HepG2 (cell line): ENCODE data around the gene ZNF513. TPM values are rescaled to one million over a fixed set of nuclear protein-coding genes. Genes with fewer than 3 reads are reported as not detected.

ENCODE experiments used
- AKAP8 ChIP-seq: sonication (generic); formaldehyde crosslinking; IDR thresholded peaks from 2 replicates; pipeline ENCODE4 v1.5.1; 2020; ENCODE audit warnings: mild to moderate bottlenecking, missing genetic modification reagents
- ELF3 ChIP-seq: IDR thresholded peaks from 2 replicates; pipeline ENCODE4 v1.6.1; 2016; ENCODE audit warnings: missing genetic modification reagents, missing compliant biosample characterization
- MXD1 ChIP-seq: sonication (generic); formaldehyde crosslinking; IDR thresholded peaks from 2 replicates; pipeline ENCODE4 v1.4.0; 2020; ENCODE audit warnings: mild to moderate bottlenecking, missing genetic modification reagents
- MYC ChIP-seq: sonication (generic); formaldehyde crosslinking; IDR thresholded peaks from 2 replicates; pipeline ENCODE4 v1.9.0; 2021; ENCODE audit warnings: missing genetic modification reagents, borderline replicate concordance
- NFKB2 ChIP-seq: sonication (generic); formaldehyde crosslinking; IDR thresholded peaks from 2 replicates; pipeline ENCODE4 v1.4.0; 2020; ENCODE audit warnings: missing genetic modification reagents, borderline replicate concordance
- PITX1 ChIP-seq: sonication (generic); formaldehyde crosslinking; IDR thresholded peaks from 2 replicates; pipeline ENCODE4 v1.5.1; 2020; ENCODE audit warnings: mild to moderate bottlenecking, missing genetic modification reagents
- SYNCRIP ChIP-seq: fragments of 200-400 bp; formaldehyde crosslinking; IDR thresholded peaks from 2 replicates; pipeline ENCODE4 v1.6.1; 2018; ENCODE audit warnings: mild to moderate bottlenecking, low read depth, low read length; ENCODE audit not compliant: insufficient read depth
- ZGPAT ChIP-seq: IDR thresholded peaks from 2 replicates; pipeline ENCODE4 v1.6.1; 2016; ENCODE audit warnings: mild to moderate bottlenecking
- ZNF207 ChIP-seq: fragments of 450-650 bp; IDR thresholded peaks from 2 replicates; pipeline ENCODE4 v1.6.1; 2016; ENCODE audit warnings: antibody characterized with exemption, borderline replicate concordance
- ZNF292 ChIP-seq: sonication (generic); formaldehyde crosslinking; IDR thresholded peaks from 2 replicates; pipeline ENCODE4 v1.8.1; 2022; ENCODE audit warnings: mild to moderate bottlenecking, low read depth, missing genetic modification reagents, borderline replicate concordance
- ZNF44 ChIP-seq: sonication (generic); formaldehyde crosslinking; IDR thresholded peaks from 2 replicates; pipeline ENCODE4 v1.5.1; 2020; ENCODE audit warnings: mild to moderate bottlenecking, missing genetic modification reagents
- ZNF441 ChIP-seq: sonication (generic); formaldehyde crosslinking; IDR thresholded peaks from 2 replicates; pipeline ENCODE4 v1.7.0; 2021; ENCODE audit warnings: missing genetic modification reagents, borderline replicate concordance
- ZNF710 ChIP-seq: sonication (generic); formaldehyde crosslinking; IDR thresholded peaks from 2 replicates; pipeline ENCODE4 v1.5.0; 2020; ENCODE audit warnings: mild to moderate bottlenecking, missing genetic modification reagents, borderline replicate concordance
- ZNF766 ChIP-seq: sonication (generic); formaldehyde crosslinking; IDR thresholded peaks from 2 replicates; pipeline ENCODE4 v1.5.0; 2020; ENCODE audit warnings: missing genetic modification reagents, borderline replicate concordance
- ZNF800 ChIP-seq: sonication (generic); formaldehyde crosslinking; IDR thresholded peaks from 2 replicates; pipeline ENCODE4 v1.4.0; 2020; ENCODE audit warnings: missing genetic modification reagents
- polyA plus RNA-seq, 8 experiments: library from polyadenylated mRNA; depleted of rRNA in 3 of 8; stranded (reverse) in 7 of 8; unstranded in 1 of 8; fragments of >200 nt; fragmentation: Illumina TruSeq in 4 of 8; extraction: Trizol in 4 of 8; gene quantifications; 2 replicates each; pipeline versions ENCODE4 v1.2.1 to v1.2.3, GENCODE V29; 2011 to 2016; ENCODE audit warnings: low read depth in 4 of 8, missing spikeins in 1 of 8, mixed read lengths in 1 of 8; ENCODE audit not compliant: insufficient read depth in 1 of 8
- total RNA-seq, 5 experiments: library from RNA; depleted of rRNA; stranded (reverse); fragments of >200 nt; fragmentation: Illumina TruSeq; extraction: Trizol; gene quantifications; 2 replicates each; pipeline ENCODE4 v1.2.3, GENCODE V29; 2016; ENCODE audit warnings: low read depth in 1 of 5
- TF ChIP-seq, protein P1 (sequence below): sonication (generic); formaldehyde crosslinking; IDR thresholded peaks from 2 replicates; pipeline ENCODE4 v1.8.0; 2022; ENCODE audit warnings: missing genetic modification reagents, mild to moderate bottlenecking, borderline replicate concordance
- TF ChIP-seq, protein P2 (sequence below): IDR thresholded peaks from 2 replicates; pipeline ENCODE4 v1.6.1; 2012; ENCODE audit warnings: low read depth, low read length, improper control_type of control experiment
- TF ChIP-seq, protein P3 (sequence below): sonication (generic); formaldehyde crosslinking; IDR thresholded peaks from 2 replicates; pipeline ENCODE4 v1.5.0; 2020; ENCODE audit warnings: mild to moderate bottlenecking, missing genetic modification reagents

The ZNF513 gene
- total and polyA plus RNA-seq, 2 of the 13 experiments (the other 11 are each of a cell fraction or from before 2014, with no cell fraction given) = 4.9 to 6.3 TPM

GRCh38 chr2:27421660-27422250, 41.2 kb upstream of the ZNF513 start (continued):
- TF ChIP-seq, protein P1, sequence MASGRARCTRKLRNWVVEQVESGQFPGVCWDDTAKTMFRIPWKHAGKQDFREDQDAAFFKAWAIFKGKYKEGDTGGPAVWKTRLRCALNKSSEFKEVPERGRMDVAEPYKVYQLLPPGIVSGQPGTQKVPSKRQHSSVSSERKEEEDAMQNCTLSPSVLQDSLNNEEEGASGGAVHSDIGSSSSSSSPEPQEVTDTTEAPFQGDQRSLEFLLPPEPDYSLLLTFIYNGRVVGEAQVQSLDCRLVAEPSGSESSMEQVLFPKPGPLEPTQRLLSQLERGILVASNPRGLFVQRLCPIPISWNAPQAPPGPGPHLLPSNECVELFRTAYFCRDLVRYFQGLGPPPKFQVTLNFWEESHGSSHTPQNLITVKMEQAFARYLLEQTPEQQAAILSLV (CRISPR knock-in tag) = no peak
- TF ChIP-seq ZNF800 (no peak), ZNF766 (CRISPR knock-in tag) (no peak), ZNF710 (no peak), ELF3 (CRISPR knock-in tag) (no peak), AKAP8 (CRISPR knock-in tag) (no peak), ZNF207 (no peak), ZNF441 (CRISPR knock-in tag) (no peak), SYNCRIP (no peak), PITX1 (CRISPR knock-in tag) (no peak), MXD1 (CRISPR knock-in tag) (no peak), MYC (CRISPR knock-in tag) (no peak), NFKB2 (CRISPR knock-in tag) (no peak), ZNF292 (CRISPR knock-in tag) (no peak), ZNF44 (CRISPR knock-in tag) (no peak), ZGPAT (CRISPR knock-in tag) (no peak)
- TF ChIP-seq, protein P2, sequence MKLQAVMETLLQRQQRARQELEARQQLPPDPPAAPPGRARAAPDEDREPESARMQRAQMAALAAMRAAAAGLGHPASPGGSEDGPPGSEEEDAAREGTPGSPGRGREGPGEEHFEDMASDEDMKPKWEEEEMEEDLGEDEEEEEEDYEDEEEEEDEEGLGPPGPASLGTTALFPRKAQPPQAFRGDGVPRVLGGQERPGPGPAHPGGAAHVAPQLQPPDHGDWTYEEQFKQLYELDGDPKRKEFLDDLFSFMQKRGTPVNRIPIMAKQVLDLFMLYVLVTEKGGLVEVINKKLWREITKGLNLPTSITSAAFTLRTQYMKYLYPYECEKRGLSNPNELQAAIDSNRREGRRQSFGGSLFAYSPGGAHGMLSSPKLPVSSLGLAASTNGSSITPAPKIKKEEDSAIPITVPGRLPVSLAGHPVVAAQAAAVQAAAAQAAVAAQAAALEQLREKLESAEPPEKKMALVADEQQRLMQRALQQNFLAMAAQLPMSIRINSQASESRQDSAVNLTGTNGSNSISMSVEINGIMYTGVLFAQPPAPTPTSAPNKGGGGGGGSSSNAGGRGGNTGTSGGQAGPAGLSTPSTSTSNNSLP = peak; percentile 30; the same call in 1 of the 2 replicates
- TF ChIP-seq, protein P3, sequence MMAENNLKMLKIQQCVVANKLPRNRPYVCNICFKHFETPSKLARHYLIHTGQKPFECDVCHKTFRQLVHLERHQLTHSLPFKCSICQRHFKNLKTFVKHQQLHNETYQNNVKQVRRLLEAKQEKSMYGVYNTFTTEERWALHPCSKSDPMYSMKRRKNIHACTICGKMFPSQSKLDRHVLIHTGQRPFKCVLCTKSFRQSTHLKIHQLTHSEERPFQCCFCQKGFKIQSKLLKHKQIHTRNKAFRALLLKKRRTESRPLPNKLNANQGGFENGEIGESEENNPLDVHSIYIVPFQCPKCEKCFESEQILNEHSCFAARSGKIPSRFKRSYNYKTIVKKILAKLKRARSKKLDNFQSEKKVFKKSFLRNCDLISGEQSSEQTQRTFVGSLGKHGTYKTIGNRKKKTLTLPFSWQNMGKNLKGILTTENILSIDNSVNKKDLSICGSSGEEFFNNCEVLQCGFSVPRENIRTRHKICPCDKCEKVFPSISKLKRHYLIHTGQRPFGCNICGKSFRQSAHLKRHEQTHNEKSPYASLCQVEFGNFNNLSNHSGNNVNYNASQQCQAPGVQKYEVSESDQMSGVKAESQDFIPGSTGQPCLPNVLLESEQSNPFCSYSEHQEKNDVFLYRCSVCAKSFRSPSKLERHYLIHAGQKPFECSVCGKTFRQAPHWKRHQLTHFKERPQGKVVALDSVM (CRISPR knock-in tag) = peak; percentile 93
